ENCODE data around the gene C6orf136. TPM values are rescaled to one million over a fixed set of nuclear protein-coding genes. Genes with fewer than 3 reads are reported as not detected.

Gene C6orf136
- total and polyA plus RNA-seq, 9 of the 15 experiments (the other 6 are each of a cell fraction or from before 2014, with no cell fraction given) = 14.1 to 63.1 (median 18.4) TPM

DNA sequence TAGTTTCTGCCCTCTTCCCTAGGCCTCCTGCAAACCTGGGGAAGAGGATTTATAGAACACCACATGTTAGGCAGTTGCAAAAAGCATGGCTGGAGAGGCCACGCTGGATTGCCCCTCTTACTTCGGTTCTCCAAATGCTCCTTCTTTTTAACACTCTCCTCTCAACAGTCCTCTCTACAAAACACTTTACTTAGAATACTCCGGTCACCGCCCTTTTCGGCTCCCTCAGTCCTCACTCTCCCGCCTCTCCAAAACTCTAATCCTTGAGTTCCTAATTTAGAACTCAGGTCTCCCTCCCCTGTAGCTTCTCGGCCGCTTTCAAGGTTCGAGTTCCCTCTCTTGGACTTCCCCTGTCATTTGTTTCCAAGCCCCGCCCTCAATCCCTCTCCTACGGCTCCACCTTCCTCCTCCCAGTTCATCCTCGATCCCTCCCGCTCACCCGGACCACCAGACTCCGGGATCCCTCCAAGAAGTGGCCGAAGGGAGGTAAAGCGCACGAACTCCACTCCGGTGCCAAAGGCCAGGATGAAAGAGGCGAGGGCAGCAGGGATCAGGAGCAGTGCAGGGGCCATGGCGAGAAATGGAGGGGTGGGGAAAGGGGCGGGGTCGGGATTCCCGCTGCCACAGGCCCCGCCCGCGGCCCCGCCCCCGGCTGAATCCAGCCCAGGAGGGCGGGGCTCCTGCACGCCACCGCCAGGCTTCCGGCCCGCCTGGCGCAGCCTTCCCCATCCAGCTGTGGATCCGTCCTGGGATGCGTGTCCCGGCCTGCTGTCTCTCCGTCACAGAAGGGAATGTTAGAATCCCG is 43.7 kb downstream of the C6orf136 start, which contains the start of gene NRM (continued):
- TF ChIP-seq, protein P1, sequence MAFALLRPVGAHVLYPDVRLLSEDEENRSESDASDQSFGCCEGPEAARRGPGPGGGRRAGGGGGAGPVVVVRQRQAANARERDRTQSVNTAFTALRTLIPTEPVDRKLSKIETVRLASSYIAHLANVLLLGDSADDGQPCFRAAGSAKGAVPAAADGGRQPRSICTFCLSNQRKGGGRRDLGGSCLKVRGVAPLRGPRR (CRISPR knock-in tag; IDR thresholded peaks at IDR 0.05) = no peak
- no peak for TF ChIP-seq BCL6 (CRISPR knock-in tag; IDR thresholded peaks at IDR 0.05)
- TF ChIP-seq ZNF140 (CRISPR knock-in tag; IDR thresholded peaks at IDR 0.05) = no peak
- no peak for TF ChIP-seq ZNF507 (tag; conservative IDR thresholded peaks at IDR 0.05)
- TF ChIP-seq CBX8 (IDR thresholded peaks at IDR 0.05; ENCODE audit: borderline replicate concordance, extremely low read depth, low read depth, low read length, poor library complexity, severe bottlenecking) = no peak
- TF ChIP-seq, protein P2, sequence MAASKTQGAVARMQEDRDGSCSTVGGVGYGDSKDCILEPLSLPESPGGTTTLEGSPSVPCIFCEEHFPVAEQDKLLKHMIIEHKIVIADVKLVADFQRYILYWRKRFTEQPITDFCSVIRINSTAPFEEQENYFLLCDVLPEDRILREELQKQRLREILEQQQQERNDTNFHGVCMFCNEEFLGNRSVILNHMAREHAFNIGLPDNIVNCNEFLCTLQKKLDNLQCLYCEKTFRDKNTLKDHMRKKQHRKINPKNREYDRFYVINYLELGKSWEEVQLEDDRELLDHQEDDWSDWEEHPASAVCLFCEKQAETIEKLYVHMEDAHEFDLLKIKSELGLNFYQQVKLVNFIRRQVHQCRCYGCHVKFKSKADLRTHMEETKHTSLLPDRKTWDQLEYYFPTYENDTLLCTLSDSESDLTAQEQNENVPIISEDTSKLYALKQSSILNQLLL (CRISPR knock-in tag; IDR thresholded peaks at IDR 0.05; ENCODE audit: borderline replicate concordance) = no peak
- TF ChIP-seq, protein P3, sequence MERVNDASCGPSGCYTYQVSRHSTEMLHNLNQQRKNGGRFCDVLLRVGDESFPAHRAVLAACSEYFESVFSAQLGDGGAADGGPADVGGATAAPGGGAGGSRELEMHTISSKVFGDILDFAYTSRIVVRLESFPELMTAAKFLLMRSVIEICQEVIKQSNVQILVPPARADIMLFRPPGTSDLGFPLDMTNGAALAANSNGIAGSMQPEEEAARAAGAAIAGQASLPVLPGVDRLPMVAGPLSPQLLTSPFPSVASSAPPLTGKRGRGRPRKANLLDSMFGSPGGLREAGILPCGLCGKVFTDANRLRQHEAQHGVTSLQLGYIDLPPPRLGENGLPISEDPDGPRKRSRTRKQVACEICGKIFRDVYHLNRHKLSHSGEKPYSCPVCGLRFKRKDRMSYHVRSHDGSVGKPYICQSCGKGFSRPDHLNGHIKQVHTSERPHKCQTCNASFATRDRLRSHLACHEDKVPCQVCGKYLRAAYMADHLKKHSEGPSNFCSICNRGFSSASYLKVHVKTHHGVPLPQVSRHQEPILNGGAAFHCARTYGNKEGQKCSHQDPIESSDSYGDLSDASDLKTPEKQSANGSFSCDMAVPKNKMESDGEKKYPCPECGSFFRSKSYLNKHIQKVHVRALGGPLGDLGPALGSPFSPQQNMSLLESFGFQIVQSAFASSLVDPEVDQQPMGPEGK (CRISPR knock-in tag; IDR thresholded peaks at IDR 0.05; ENCODE audit: borderline replicate concordance) = no peak
- peak; percentile 49; the same call in 1 of the 2 replicates for TF ChIP-seq MBD2 (IDR thresholded peaks at IDR 0.05; ENCODE audit: borderline replicate concordance, low read depth)
- no peak for TF ChIP-seq RBM39 (optimal IDR thresholded peaks at IDR 0.05; ENCODE audit: low read depth, low read length)
- TF ChIP-seq ZNF165 (CRISPR knock-in tag; IDR thresholded peaks at IDR 0.05; ENCODE audit: borderline replicate concordance) = no peak
- TF ChIP-seq CREB1 (IDR thresholded peaks at IDR 0.05) = no peak
- no peak; the same call in 1 of the 2 replicates for TF ChIP-seq CREB1 (CRISPR knock-in tag; IDR thresholded peaks at IDR 0.05)
- TF ChIP-seq, protein P4, sequence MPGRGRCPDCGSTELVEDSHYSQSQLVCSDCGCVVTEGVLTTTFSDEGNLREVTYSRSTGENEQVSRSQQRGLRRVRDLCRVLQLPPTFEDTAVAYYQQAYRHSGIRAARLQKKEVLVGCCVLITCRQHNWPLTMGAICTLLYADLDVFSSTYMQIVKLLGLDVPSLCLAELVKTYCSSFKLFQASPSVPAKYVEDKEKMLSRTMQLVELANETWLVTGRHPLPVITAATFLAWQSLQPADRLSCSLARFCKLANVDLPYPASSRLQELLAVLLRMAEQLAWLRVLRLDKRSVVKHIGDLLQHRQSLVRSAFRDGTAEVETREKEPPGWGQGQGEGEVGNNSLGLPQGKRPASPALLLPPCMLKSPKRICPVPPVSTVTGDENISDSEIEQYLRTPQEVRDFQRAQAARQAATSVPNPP (IDR thresholded peaks at IDR 0.05; ENCODE audit: borderline replicate concordance, insufficient read depth, insufficient read length) = no peak
- TF ChIP-seq, protein P5, sequence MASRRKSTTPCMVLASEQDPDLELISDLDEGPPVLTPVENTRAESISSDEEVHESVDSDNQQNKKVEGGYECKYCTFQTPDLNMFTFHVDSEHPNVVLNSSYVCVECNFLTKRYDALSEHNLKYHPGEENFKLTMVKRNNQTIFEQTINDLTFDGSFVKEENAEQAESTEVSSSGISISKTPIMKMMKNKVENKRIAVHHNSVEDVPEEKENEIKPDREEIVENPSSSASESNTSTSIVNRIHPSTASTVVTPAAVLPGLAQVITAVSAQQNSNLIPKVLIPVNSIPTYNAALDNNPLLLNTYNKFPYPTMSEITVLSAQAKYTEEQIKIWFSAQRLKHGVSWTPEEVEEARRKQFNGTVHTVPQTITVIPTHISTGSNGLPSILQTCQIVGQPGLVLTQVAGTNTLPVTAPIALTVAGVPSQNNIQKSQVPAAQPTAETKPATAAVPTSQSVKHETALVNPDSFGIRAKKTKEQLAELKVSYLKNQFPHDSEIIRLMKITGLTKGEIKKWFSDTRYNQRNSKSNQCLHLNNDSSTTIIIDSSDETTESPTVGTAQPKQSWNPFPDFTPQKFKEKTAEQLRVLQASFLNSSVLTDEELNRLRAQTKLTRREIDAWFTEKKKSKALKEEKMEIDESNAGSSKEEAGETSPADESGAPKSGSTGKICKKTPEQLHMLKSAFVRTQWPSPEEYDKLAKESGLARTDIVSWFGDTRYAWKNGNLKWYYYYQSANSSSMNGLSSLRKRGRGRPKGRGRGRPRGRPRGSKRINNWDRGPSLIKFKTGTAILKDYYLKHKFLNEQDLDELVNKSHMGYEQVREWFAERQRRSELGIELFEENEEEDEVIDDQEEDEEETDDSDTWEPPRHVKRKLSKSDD (conservative IDR thresholded peaks at IDR 0.05; ENCODE audit: low read length) = no peak
- no peak for TF ChIP-seq TAF15 (IDR thresholded peaks at IDR 0.05; ENCODE audit: low read depth, low read length)
- TF ChIP-seq CSDE1 (IDR thresholded peaks at IDR 0.05) = no peak
- no peak for TF ChIP-seq CEBPB (tag; IDR thresholded peaks at IDR 0.05)

Measured in K562 (cell line).